ENCODE data around the gene OBSCN.
"Not testable (repeated sequence)": the region's sequence is repeated elsewhere in the genome, so short reads cannot be mapped to it uniquely, and the experiment has no call there.

OBSCN gene

GRCh38 chr1:228259368-228259894, 51.6 kb downstream of the OBSCN start:
- H3K4me3 Mint-ChIP-seq = no peak overlapping the region
- H3K9me3 Mint-ChIP-seq = peaks cover 12% of the 10 kb centered on the region
- H3K4me1 Mint-ChIP-seq (ENCODE audit: low read depth) = no peaks in the 10 kb centered on the region
- no peaks in the 10 kb centered on the region for H3K27me3 Mint-ChIP-seq (ENCODE audit: low read depth)
- peaks cover 6% of the 10 kb centered on the region for H3K36me3 Mint-ChIP-seq (ENCODE audit: low read depth)
- no peak overlapping the region for H3K27ac Mint-ChIP-seq

GRCh38 chr1:228259951-228260350, 52.1 kb downstream of the OBSCN start:
- Mint-ChIP-seq H3K4me1 (ENCODE audit: low read depth) (no peaks in the 10 kb centered on the region), H3K9me3 (peaks cover 12% of the 10 kb centered on the region), H3K27me3 (ENCODE audit: low read depth) (no peaks in the 10 kb centered on the region), H3K4me3 (no peak overlapping the region), H3K36me3 (ENCODE audit: low read depth) (peaks cover 6% of the 10 kb centered on the region), H3K27ac (no peak overlapping the region)

GRCh38 chr1:228261706-228262105, 53.9 kb downstream of the OBSCN start:
- no peaks in the 10 kb centered on the region for H3K4me1 Mint-ChIP-seq (ENCODE audit: low read depth)
- no peak overlapping the region for H3K4me3 Mint-ChIP-seq
- no peaks in the 10 kb centered on the region for H3K27me3 Mint-ChIP-seq (ENCODE audit: low read depth)
- H3K9me3 Mint-ChIP-seq = peaks cover 12% of the 10 kb centered on the region
- H3K36me3 Mint-ChIP-seq (ENCODE audit: low read depth) = peaks cover 4% of the 10 kb centered on the region
- no peak overlapping the region for H3K27ac Mint-ChIP-seq

DNA sequence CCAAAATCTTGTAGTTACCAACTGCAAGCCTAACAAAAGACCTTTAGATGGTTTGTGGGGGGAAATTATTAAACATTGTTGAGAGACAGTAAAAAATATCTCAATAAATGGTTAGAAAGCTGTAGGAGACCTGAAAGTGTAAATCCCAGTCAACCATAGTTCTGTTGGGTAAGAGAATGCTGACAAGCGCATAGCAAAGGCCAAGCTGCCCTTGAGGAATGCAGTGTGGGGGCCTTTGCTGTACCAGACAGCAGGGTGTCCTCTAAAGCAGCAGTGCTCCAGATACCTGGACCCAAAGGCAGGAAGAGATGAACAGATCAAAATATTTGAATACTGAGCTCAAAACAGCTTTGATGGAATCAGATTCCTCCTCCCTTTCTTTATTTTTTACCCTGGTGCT, 54.6 kb downstream of the OBSCN start:
- Mint-ChIP-seq H3K27me3 (ENCODE audit: low read depth) (no peaks in the 10 kb centered on the region), H3K9me3 (peaks cover 12% of the 10 kb centered on the region), H3K36me3 (ENCODE audit: low read depth) (peaks cover 4% of the 10 kb centered on the region), H3K27ac (no peak overlapping the region), H3K4me3 (no peak overlapping the region), H3K4me1 (ENCODE audit: low read depth) (no peaks in the 10 kb centered on the region)

GRCh38 chr1:228263636-228264035, 55.8 kb downstream of the OBSCN start:
- Mint-ChIP-seq H3K4me3 (no peak overlapping the region), H3K36me3 (ENCODE audit: low read depth) (peaks cover 4% of the 10 kb centered on the region), H3K9me3 (peaks cover 12% of the 10 kb centered on the region), H3K27ac (no peak overlapping the region), H3K4me1 (ENCODE audit: low read depth) (no peaks in the 10 kb centered on the region), H3K27me3 (ENCODE audit: low read depth) (no peaks in the 10 kb centered on the region)

GRCh38 chr1:228264090-228264829, 56.4 kb downstream of the OBSCN start:
- H3K9me3 Mint-ChIP-seq = peaks cover 12% of the 10 kb centered on the region
- H3K27me3 Mint-ChIP-seq (ENCODE audit: low read depth) = no peaks in the 10 kb centered on the region
- no peak overlapping the region for H3K27ac Mint-ChIP-seq
- no peaks in the 10 kb centered on the region for H3K4me1 Mint-ChIP-seq (ENCODE audit: low read depth)
- peaks cover 4% of the 10 kb centered on the region for H3K36me3 Mint-ChIP-seq (ENCODE audit: low read depth)
- H3K4me3 Mint-ChIP-seq = no peak overlapping the region

DNA sequence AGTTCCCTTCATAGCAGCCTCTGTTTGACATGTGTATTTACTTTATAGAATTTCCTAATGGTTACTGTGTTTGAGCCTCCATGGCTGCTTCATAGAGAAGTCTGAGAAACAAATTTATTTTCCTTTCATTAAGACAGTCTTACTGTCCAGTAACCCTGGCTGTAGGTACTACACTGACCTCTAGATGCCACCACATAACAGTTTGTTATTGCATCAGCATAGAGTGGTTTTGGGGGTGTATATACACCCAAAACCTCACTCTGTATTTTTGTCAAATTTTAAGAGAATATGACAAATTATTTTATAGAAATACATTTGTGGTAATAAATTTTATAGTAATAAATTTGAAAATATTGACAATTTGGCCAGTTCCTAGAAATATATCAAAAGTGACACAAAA, 57.3 kb downstream of the OBSCN start:
- no peaks in the 10 kb centered on the region for H3K27me3 Mint-ChIP-seq (ENCODE audit: low read depth)
- H3K4me3 Mint-ChIP-seq = no peak overlapping the region
- H3K36me3 Mint-ChIP-seq (ENCODE audit: low read depth) = peaks cover 3% of the 10 kb centered on the region
- H3K9me3 Mint-ChIP-seq = peaks cover 12% of the 10 kb centered on the region
- H3K4me1 Mint-ChIP-seq (ENCODE audit: low read depth) = no peaks in the 10 kb centered on the region
- H3K27ac Mint-ChIP-seq = no peak overlapping the region

DNA sequence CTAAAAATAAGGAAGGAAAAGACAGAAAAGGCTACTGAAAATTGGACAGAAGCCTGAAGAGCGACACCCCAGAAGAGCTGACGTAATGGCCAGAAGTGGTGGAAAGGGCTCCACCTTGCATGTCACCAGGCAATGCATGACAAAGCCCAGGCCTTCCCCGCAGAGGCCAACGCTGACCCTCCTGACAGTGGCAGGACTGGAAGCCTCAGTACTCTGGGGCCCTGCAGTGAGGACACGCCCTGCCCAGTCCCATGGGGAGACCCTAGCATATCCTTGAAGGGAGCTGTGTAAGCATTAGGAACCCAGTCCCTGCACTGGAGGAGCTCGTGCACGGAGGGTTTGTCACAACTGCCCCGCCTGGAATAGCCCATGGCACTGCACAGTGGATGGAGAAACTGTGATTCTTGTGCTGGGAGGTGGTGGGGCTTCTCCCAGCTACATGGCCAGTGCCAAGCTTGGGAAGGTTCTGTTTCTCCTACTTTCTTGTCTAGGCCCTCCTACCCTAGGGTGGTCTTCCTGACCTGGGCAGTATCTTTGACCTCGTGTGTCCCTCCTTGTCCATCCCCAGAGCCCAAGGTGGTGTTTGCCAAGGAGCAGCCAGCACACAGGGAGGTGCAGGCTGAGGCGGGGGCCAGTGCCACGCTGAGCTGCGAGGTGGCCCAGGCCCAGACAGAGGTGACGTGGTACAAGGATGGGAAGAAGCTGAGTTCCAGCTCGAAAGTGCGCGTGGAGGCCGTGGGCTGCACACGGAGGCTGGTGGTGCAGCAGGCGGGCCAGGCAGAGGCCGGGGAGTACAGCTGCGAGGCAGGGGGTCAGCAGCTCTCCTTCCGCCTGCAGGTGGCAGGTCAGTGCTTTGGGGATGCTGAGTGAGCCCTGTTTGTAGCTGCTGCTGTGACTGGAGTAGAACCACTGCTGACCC, 60.4 kb downstream of the OBSCN start:
- Mint-ChIP-seq H3K4me3 (no peak overlapping the region), H3K9me3 (no peaks in the 10 kb centered on the region), H3K27me3 (ENCODE audit: low read depth) (no peaks in the 10 kb centered on the region), H3K27ac (no peak overlapping the region), H3K4me1 (ENCODE audit: low read depth) (no peaks in the 10 kb centered on the region), H3K36me3 (ENCODE audit: low read depth) (no peaks in the 10 kb centered on the region)

DNA sequence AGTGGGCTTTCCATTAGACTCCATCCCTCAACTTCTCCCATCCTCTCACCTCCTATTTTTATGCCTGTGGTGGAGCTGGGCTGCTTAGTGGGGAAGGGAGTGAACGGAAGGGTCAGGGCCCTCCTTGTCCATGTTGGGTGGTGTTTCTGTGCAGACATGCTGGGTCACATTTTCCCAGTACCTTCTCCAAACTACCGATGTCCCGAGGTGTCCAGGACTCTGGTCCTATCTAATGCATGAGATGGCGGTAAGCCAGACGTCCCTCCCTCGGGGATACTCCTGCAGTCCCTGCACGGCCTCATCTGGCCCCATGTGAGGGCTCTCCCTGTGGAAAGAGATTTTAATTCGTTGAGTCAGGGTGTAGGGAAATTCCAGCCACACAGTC, 61.0 kb downstream of the OBSCN start:
- no peaks in the 10 kb centered on the region for H3K4me1 Mint-ChIP-seq (ENCODE audit: low read depth)
- no peak overlapping the region for H3K4me3 Mint-ChIP-seq
- H3K36me3 Mint-ChIP-seq (ENCODE audit: low read depth) = no peaks in the 10 kb centered on the region
- H3K9me3 Mint-ChIP-seq = no peaks in the 10 kb centered on the region
- H3K27ac Mint-ChIP-seq = no peak overlapping the region
- no peaks in the 10 kb centered on the region for H3K27me3 Mint-ChIP-seq (ENCODE audit: low read depth)

DNA sequence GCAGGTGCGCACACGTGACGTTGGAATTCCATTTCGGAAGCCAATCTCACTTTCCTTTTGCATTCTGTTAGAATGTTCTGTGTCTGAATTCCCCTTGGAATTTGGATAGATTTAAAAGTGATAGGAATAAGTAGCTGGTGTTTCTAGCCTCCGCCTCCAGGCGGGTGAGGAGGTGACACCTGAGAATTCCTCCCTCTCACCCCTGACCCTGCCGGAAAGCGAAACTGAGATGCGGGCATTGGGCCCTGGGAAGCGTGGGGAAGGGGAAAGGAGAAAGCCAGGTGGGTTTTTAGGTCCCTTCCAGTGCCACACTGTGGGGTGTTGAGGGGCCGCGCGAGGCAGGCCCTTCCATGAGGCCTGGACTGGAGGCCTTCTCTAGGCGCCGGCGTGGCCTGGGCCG, 61.6 kb downstream of the OBSCN start:
- H3K4me3 Mint-ChIP-seq; H3K27ac Mint-ChIP-seq; H3K36me3 Mint-ChIP-seq (ENCODE audit: low read depth); H3K4me1 Mint-ChIP-seq (ENCODE audit: low read depth); H3K9me3 Mint-ChIP-seq; H3K27me3 Mint-ChIP-seq (ENCODE audit: low read depth): not testable (repeated sequence)

DNA sequence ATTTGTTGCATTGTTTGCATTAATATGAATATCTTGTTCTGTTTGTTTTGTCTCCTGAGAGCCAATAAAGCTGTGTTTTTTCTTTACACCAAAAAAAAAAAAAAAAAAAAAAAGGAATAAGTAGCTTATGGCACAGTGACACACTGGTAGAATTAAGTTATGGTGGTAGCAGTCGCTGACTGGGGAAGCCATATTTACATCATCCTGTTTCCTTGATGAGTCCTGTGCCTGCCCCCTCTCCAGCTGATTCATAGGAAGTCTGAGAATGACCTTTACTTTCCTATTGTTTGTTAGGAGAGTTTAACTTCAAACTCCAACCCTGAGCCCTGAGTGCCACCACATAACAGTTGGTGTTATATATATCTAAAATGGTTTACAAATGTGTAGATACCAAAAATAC, 62.2 kb downstream of the OBSCN start:
- H3K27me3 Mint-ChIP-seq (ENCODE audit: low read depth) = no peaks in the 10 kb centered on the region
- H3K9me3 Mint-ChIP-seq = no peaks in the 10 kb centered on the region
- no peak overlapping the region for H3K27ac Mint-ChIP-seq
- peaks cover 3% of the 10 kb centered on the region for H3K4me1 Mint-ChIP-seq (ENCODE audit: low read depth)
- no peaks in the 10 kb centered on the region for H3K36me3 Mint-ChIP-seq (ENCODE audit: low read depth)
- no peak overlapping the region for H3K4me3 Mint-ChIP-seq

- no peak overlapping the region for H3K4me3 Mint-ChIP-seq
These were observed 63.9 kb downstream of the OBSCN start for GRCh38 chr1:228271701-228272251.

GRCh38 chr1:228272331-228272791, 64.5 kb downstream of the OBSCN start:
- Mint-ChIP-seq H3K36me3 (ENCODE audit: low read depth) (no peaks in the 10 kb centered on the region), H3K4me3 (no peak overlapping the region), H3K4me1 (ENCODE audit: low read depth) (peaks cover 3% of the 10 kb centered on the region), H3K27me3 (ENCODE audit: low read depth) (no peaks in the 10 kb centered on the region), H3K27ac (no peak overlapping the region), H3K9me3 (no peaks in the 10 kb centered on the region)

More at GRCh38 chr1:228271701-228272251, 63.9 kb downstream of the OBSCN start:
- H3K27ac Mint-ChIP-seq = no peak overlapping the region
- H3K36me3 Mint-ChIP-seq (ENCODE audit: low read depth) = no peaks in the 10 kb centered on the region
- peaks cover 3% of the 10 kb centered on the region for H3K4me1 Mint-ChIP-seq (ENCODE audit: low read depth)
- H3K9me3 Mint-ChIP-seq = no peaks in the 10 kb centered on the region
- no peaks in the 10 kb centered on the region for H3K27me3 Mint-ChIP-seq (ENCODE audit: low read depth)

DNA sequence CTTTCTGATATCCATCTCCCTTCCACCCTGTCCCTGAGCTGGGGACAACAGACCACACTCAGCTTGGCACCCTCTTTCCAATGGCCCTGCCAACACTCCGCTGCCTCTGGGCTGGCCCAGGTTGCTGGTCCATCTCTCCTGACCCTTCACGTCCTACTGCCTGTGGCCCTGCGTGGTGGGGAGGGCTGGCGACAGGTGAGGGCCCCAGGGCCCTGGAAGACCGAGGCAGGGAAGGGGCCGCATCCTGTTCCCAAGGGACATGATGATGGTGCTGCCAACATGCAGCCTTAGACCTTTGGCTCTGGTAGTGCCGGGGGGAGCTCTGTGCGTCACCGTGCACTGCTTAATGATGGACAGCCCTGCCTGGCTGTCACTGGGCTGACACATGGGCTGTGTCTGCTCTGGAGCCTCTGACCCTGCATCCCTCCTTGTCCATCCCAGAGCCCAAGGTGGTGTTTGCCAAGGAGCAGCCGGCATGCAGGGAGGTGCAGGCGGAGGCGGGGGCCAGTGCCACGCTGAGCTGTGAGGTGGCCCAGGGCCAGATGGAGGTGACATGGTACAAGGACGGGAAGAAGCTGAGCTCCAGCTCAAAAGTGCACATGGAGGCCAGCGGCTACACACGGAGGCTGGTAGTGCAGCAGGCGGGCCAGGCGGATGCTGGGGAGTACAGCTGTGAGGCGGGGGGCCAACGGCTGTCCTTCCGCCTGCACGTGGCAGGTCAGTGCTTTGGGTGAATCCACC, 65.2 kb downstream of the OBSCN start:
- peaks cover 3% of the 10 kb centered on the region for H3K4me1 Mint-ChIP-seq (ENCODE audit: low read depth)
- no peak overlapping the region for H3K27ac Mint-ChIP-seq
- no peaks in the 10 kb centered on the region for H3K36me3 Mint-ChIP-seq (ENCODE audit: low read depth)
- H3K9me3 Mint-ChIP-seq = no peaks in the 10 kb centered on the region
- no peak overlapping the region for H3K4me3 Mint-ChIP-seq
- H3K27me3 Mint-ChIP-seq (ENCODE audit: low read depth) = no peaks in the 10 kb centered on the region
